IPS-20b (cell line): ENCODE measurements around the gene FAM193B.

Source experiments
- H3K27ac ChIP-seq: one replicate; pipeline ENCODE4 v1.5.1; 2013; ENCODE audit warnings: low read length
- H3K27me3 ChIP-seq: 2 replicates; pipeline ENCODE4 v1.6.1; 2013; ENCODE audit warnings: mild to moderate bottlenecking, low read length, inconsistent platforms; ENCODE audit not compliant: insufficient read depth
- H3K36me3 ChIP-seq: 2 replicates; pipeline ENCODE4 v1.6.1; 2013; ENCODE audit warnings: low read depth, mild to moderate bottlenecking, inconsistent platforms, low read length, moderate library complexity; ENCODE audit not compliant: insufficient read depth
- H3K4me1 ChIP-seq: 2 replicates; pipeline ENCODE4 v1.6.1; 2013; ENCODE audit warnings: mild to moderate bottlenecking, control low read depth, inconsistent platforms, low read length, moderate library complexity; ENCODE audit not compliant: insufficient read depth
- H3K4me3 ChIP-seq: 2 replicates; pipeline ENCODE4 v1.5.1; 2013; ENCODE audit warnings: mild to moderate bottlenecking, low read length, inconsistent platforms
- H3K9ac ChIP-seq: 2 replicates; pipeline ENCODE4 v1.6.1; 2013; ENCODE audit warnings: low read depth, mild to moderate bottlenecking, inconsistent platforms, low read length, moderate library complexity
- H3K9me3 ChIP-seq: 2 replicates; pipeline ENCODE4 v1.6.1; 2013; ENCODE audit warnings: mild to moderate bottlenecking, low read depth, low read length, inconsistent platforms; ENCODE audit not compliant: insufficient read depth

The FAM193B gene

GRCh38 chr5:177550122-177550521 lies 4.2 kb downstream of the FAM193B start:
- no peak overlapping the region for H3K9ac ChIP-seq
- peaks cover 11% of the 10 kb centered on the region; the same call in 1 of the 2 replicates for H3K4me1 ChIP-seq
- no peak overlapping the region for H3K27ac ChIP-seq
- peaks cover 31% of the 10 kb centered on the region for H3K36me3 ChIP-seq
- H3K27me3 ChIP-seq = no peaks in the 10 kb centered on the region
- no peak overlapping the region for H3K4me3 ChIP-seq
- H3K9me3 ChIP-seq = no peaks in the 10 kb centered on the region

GRCh38 chr5:177548495-177548894 lies 5.9 kb downstream of the FAM193B start:
- Histone ChIP-seq H3K36me3 (peaks cover 31% of the 10 kb centered on the region), H3K4me1 (peaks cover 11% of the 10 kb centered on the region; the same call in 1 of the 2 replicates), H3K9me3 (no peaks in the 10 kb centered on the region), H3K4me3 (no peak overlapping the region), H3K27ac (no peak overlapping the region), H3K27me3 (no peaks in the 10 kb centered on the region), H3K9ac (peak overlapping the region; percentile 2; the same call in 1 of the 2 replicates)

GRCh38 chr5:177547736-177548135 lies 6.6 kb downstream of the FAM193B start:
- Histone ChIP-seq H3K4me3 (no peak overlapping the region), H3K9ac (no peak overlapping the region), H3K27me3 (no peaks in the 10 kb centered on the region), H3K27ac (no peak overlapping the region), H3K4me1 (peaks cover 4% of the 10 kb centered on the region; the same call in 1 of the 2 replicates), H3K9me3 (no peaks in the 10 kb centered on the region), H3K36me3 (peaks cover 30% of the 10 kb centered on the region)

GRCh38 chr5:177546258-177546741 lies 8.1 kb downstream of the FAM193B start:
- no peak overlapping the region for H3K27ac ChIP-seq
- peaks cover 24% of the 10 kb centered on the region for H3K36me3 ChIP-seq
- no peaks in the 10 kb centered on the region for H3K9me3 ChIP-seq
- no peaks in the 10 kb centered on the region for H3K27me3 ChIP-seq
- H3K9ac ChIP-seq = no peak overlapping the region
- H3K4me1 ChIP-seq = 0 out of 2 replicates have a peak, but pooled peaks cover 4% of the 10 kb centered on the region
- no peak overlapping the region for H3K4me3 ChIP-seq

- H3K36me3 ChIP-seq = peaks cover 20% of the 10 kb centered on the region
- H3K4me1 ChIP-seq = 0 out of 2 replicates have a peak, but pooled peaks cover 4% of the 10 kb centered on the region
- H3K4me3 ChIP-seq = no peak overlapping the region
- no peaks in the 10 kb centered on the region for H3K9me3 ChIP-seq
- H3K27me3 ChIP-seq = no peaks in the 10 kb centered on the region
- H3K9ac ChIP-seq = no peak overlapping the region
- H3K27ac ChIP-seq = no peak overlapping the region
These were observed 8.7 kb downstream of the FAM193B start for GRCh38 chr5:177545487-177546257.

- H3K27ac ChIP-seq = no peak overlapping the region
- no peak overlapping the region for H3K9ac ChIP-seq
- no peaks in the 10 kb centered on the region for H3K9me3 ChIP-seq
- H3K4me1 ChIP-seq = 0 out of 2 replicates have a peak, but pooled peaks cover 4% of the 10 kb centered on the region
- no peak overlapping the region for H3K4me3 ChIP-seq
- H3K36me3 ChIP-seq = peaks cover 31% of the 10 kb centered on the region
- H3K27me3 ChIP-seq = no peaks in the 10 kb centered on the region
These were observed 11.4 kb downstream of the FAM193B start for GRCh38 chr5:177542816-177543465.

GRCh38 chr5:177540438-177540837 lies 13.9 kb downstream of the FAM193B start:
- Histone ChIP-seq H3K36me3 (peaks cover 55% of the 10 kb centered on the region), H3K9me3 (no peaks in the 10 kb centered on the region), H3K4me3 (no peak overlapping the region), H3K27ac (no peak overlapping the region), H3K27me3 (no peaks in the 10 kb centered on the region), H3K9ac (no peak overlapping the region), H3K4me1 (no peaks in the 10 kb centered on the region)

- Histone ChIP-seq H3K9me3 (no peaks in the 10 kb centered on the region), H3K27ac (no peak overlapping the region), H3K4me1 (no peaks in the 10 kb centered on the region), H3K9ac (no peak overlapping the region), H3K4me3 (no peak overlapping the region), H3K36me3 (peaks cover 65% of the 10 kb centered on the region), H3K27me3 (no peaks in the 10 kb centered on the region)
These were observed 15.0 kb downstream of the FAM193B start for GRCh38 chr5:177539411-177539810.

- no peak overlapping the region for H3K4me3 ChIP-seq
- peaks cover 67% of the 10 kb centered on the region for H3K36me3 ChIP-seq
- no peak overlapping the region for H3K27ac ChIP-seq
- H3K9me3 ChIP-seq = no peaks in the 10 kb centered on the region
- H3K9ac ChIP-seq = no peak overlapping the region
- no peaks in the 10 kb centered on the region for H3K4me1 ChIP-seq
- no peaks in the 10 kb centered on the region for H3K27me3 ChIP-seq
These were observed 15.5 kb downstream of the FAM193B start for GRCh38 chr5:177538876-177539275.

- H3K4me3 ChIP-seq = no peak overlapping the region
- no peaks in the 10 kb centered on the region for H3K9me3 ChIP-seq
- H3K36me3 ChIP-seq = peaks cover 76% of the 10 kb centered on the region
- no peak overlapping the region for H3K9ac ChIP-seq
- no peaks in the 10 kb centered on the region for H3K4me1 ChIP-seq
- no peaks in the 10 kb centered on the region for H3K27me3 ChIP-seq
- H3K27ac ChIP-seq = no peak overlapping the region
These were observed 16.7 kb downstream of the FAM193B start for GRCh38 chr5:177537389-177538361.

GRCh38 chr5:177536386-177536785 lies 18.0 kb downstream of the FAM193B start:
- H3K36me3 ChIP-seq = peaks cover 80% of the 10 kb centered on the region
- no peaks in the 10 kb centered on the region for H3K27me3 ChIP-seq
- no peak overlapping the region for H3K27ac ChIP-seq
- H3K9me3 ChIP-seq = no peaks in the 10 kb centered on the region
- no peak overlapping the region for H3K9ac ChIP-seq
- H3K4me3 ChIP-seq = no peak overlapping the region
- no peaks in the 10 kb centered on the region for H3K4me1 ChIP-seq
